Heart right ventricle (tissue), 16 donors: ENCODE results near the gene NRL. TPM values are rescaled to one million over a fixed set of nuclear protein-coding genes. Genes with fewer than 3 reads are reported as not detected.
A peak's percentile ranks its signal among the peaks of the same experiment; 100 is the strongest.

ENCODE experiments used
- ATAC-seq, 8 donors: fragments of 200-7000 bp; cut with Tn5 transposase; one replicate each; pipeline ENCODE4 v1.9.1; 2020; ENCODE audit warnings: mild to moderate bottlenecking in 8 of 8, moderate library complexity in 8 of 8, moderate number of reproducible peaks in 1 of 8
- DNase-seq, 2 donors: peaks; one replicate each; pipeline ENCODE4 v3.0.0-alpha.2; 2020
- H3K27ac ChIP-seq, 10 donors: fragments of 200-600 bp; sonication (generic) in 2 of 10; one replicate each; pipeline versions ENCODE4 v1.5.0 to v1.8.0; 2020 to 2022; ENCODE audit warnings: mild to moderate bottlenecking in 3 of 10
- H3K27me3 ChIP-seq, 7 donors: fragments of 200-600 bp; one replicate each; pipeline ENCODE4 v1.8.0; 2021 to 2022; ENCODE audit warnings: mild to moderate bottlenecking in 2 of 7
- H3K36me3 ChIP-seq, 9 donors: fragments of 200-600 bp; sonication (generic) in 1 of 9; one replicate each; pipeline versions ENCODE4 v1.5.0 to v1.8.0; 2020 to 2022; ENCODE audit warnings: mild to moderate bottlenecking in 2 of 9
- H3K4me1 ChIP-seq, 9 donors: fragments of 200-600 bp; sonication (generic) in 1 of 9; one replicate each; pipeline versions ENCODE4 v1.5.0 to v1.8.0; 2020 to 2022; ENCODE audit warnings: mild to moderate bottlenecking in 4 of 9
- H3K4me3 ChIP-seq, 10 donors: fragments of 200-600 bp; sonication (generic) in 2 of 10; one replicate each; pipeline versions ENCODE4 v1.5.0 to v1.8.0; 2020 to 2022; ENCODE audit warnings: mild to moderate bottlenecking in 7 of 10, moderate library complexity in 2 of 10
- H3K9me3 ChIP-seq, 11 donors: fragments of 200-600 bp in 10 of 11; sonication (generic) in 2 of 11; one replicate each; pipeline versions ENCODE4 v1.5.0 to v1.8.0; 2013 to 2022; ENCODE audit warnings: mild to moderate bottlenecking in 2 of 11, control low read depth in 1 of 11, moderate library complexity in 1 of 11
- CTCF ChIP-seq, 9 donors: fragments of 200-600 bp; sonication (generic) in 2 of 9; IDR thresholded peaks; one replicate each; pipeline versions ENCODE4 v1.5.0 to v1.8.0; 2021 to 2022; ENCODE audit warnings: antibody characterized with exemption in 9 of 9, mild to moderate bottlenecking in 5 of 9, moderate library complexity in 1 of 9
- WGBS, 2 donors: extraction: QIAGEN DNeasy Blood & Tissue Kit; methylation state at CpG; one replicate each; pipeline ENCODE4 v1.1.7; 2013; ENCODE audit warnings: inconsistent platforms in 1 of 2; 5-methylcytosine and 5-hydroxymethylcytosine counted together
- intact Hi-C, 10 donors: fragments of 100-400 bp; cut with DNase I; formaldehyde crosslinking; loops; one replicate each; pipeline versions ENCODE4 v1.11.1 to v1.14.2; 2022
- polyA plus RNA-seq, 2 donors: library from polyadenylated mRNA; stranded (reverse); fragments of 200-250 nt; gene quantifications; one replicate each; pipeline ENCODE4 v1.2.3, GENCODE V29; 2013
- total RNA-seq, 10 donors: library from RNA; stranded (reverse); fragmentation: NEBNext Ultra II Directional in 3 of 10; extraction: Animal tissue kit (Norgen Biotek cat#: 25700) in 3 of 10; gene quantifications; one replicate each; pipeline versions ENCODE4 v1.2.1 to v1.2.4, GENCODE V29; 2021 to 2023
- donor health status: Arrhythmogenic right ventricular cardiomyopathy.
- donor health status: ischemic (EF 13 %, LVEDD 7.1; RV severe dilation, severe dysfunction).
- donor health status: healthy with polysubstance abuse.
- donor health status: DM: no; HTN: yes; CAD: no.
- donor health status: DM: no; HTN: no; CAD: no.
- donor health status: ischemic (EF 25% LVEDD 6.9; RV normal size, moderate dysfunction).
- donor health status: ischemic (EF 25% LVEDD 5.7; RV mildly dilated, moderate dysfunction).
- donor health status: healthy.
- donor health status: DM: yes; HTN: yes; CAD: no.
- donor health status: Ischemic cardiomyopathy.
- donor health status: ischemic (EF 35%, LVEDD 5.7; RV mildly dilated, moderate dysfunction).
- donor health status: nonischemic (EF 11% LVEDD 7.7; RV severe dilation, severe dysfunction).
- donor health status: DM: yes; HTN: yes; CAD: no.
- donor health status: PGD.
- donor health status: ischemic (EF 29% LVEDD 5.4; RV normal size, mild dysfunction).
- donor health status: nonischemic (EF 23%, LVEDD 6.1; RV moderate dilation, normal function).

The NRL gene
- total and polyA plus RNA-seq, 12 donors, result 1.5 to 3.5 (median 2.2) TPM

DNA sequence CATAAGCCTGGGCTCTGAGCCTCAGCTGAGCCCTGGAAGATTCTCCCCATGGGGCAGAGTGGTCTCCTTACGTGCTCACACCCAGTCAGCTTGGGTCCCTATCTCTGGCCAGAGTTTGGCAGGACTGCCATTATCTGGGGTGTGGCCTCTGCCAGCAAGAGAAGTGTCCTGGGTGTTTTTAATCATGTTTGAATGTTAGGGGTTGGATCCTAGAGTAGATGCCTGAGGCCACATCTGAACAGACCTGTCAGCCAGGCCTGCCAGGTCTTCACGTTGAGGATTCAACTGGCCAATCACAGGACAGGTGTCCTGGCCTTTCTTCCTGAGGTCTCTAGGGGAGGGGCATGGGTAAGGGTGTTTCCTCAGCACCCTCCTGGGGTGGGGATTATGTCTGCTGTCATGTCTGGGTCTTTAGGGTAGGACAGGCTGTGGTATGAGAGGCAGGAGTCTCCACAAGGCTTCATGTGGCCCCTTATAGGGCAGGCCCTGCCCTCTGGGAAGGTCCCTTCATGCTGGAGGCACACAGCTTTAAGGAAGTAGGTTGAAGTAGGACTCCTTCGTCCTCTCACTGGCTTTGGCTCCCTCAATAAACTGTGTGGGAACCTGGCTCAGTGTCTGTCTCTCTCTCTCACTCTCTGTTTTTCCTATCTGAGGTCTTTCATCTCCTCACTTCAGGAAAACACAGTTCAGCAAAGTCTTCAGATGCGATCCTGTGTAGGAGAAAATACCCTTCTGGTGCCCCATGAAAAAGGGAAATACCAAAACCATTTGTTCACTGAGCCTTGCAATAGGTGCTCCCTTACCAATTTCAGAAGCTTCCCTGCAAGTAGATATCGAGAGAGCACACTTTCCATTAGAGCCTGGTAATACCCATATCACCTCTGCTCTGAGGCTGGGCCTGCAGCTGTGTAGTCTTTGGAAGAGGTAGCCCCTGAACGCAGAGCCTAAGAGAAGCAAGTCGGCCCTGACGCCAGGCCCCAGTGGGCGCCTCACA, 9.0 kb upstream of the NRL start:
- peaks cover 0 to 62% (median 43%) of the 10 kb centered on the region in 9 donors for H3K36me3 ChIP-seq
- H3K27me3 ChIP-seq, result no peaks in the 10 kb centered on the region
- DNase-seq (no peak), ATAC-seq (peak in 3 of 8 donors; percentile 8 to 41 (median 12))
- no peaks in the 10 kb centered on the region for H3K9me3 ChIP-seq
- intact Hi-C loops, result no loop called here
- no peak for TF ChIP-seq CTCF (IDR thresholded peaks at IDR 0.05)
- WGBS, 2 donors, result 80 to 85% methylated on average over 9 of the region's 9 CpGs
- no peak overlapping the region for H3K4me3 ChIP-seq
- H3K4me1 ChIP-seq, result no peaks in the 10 kb centered on the region
- peak overlapping the region in 1 of 10 donors; percentile 11 for H3K27ac ChIP-seq

- H3K36me3 ChIP-seq, result peaks cover 0 to 70% (median 51%) of the 10 kb centered on the region in 9 donors
- WGBS, 2 donors, result 69 to 80% methylated on average over 8 of the region's 8 CpGs
- H3K4me1 ChIP-seq, result no peaks in the 10 kb centered on the region
- no peaks in the 10 kb centered on the region for H3K27me3 ChIP-seq
- no peak overlapping the region for H3K4me3 ChIP-seq
- H3K9me3 ChIP-seq, result no peaks in the 10 kb centered on the region
- no peak for TF ChIP-seq CTCF (IDR thresholded peaks at IDR 0.05)
- no peak for DNase-seq
- peak overlapping the region in 1 of 10 donors; percentile 11 for H3K27ac ChIP-seq
- intact Hi-C loops, result no loop called here
- ATAC-seq, result peak in 3 of 8 donors; percentile 4 to 24 (median 21)
Measured at GRCh38 chr14:24122898-24123297, 8.1 kb upstream of the NRL start.

DNA sequence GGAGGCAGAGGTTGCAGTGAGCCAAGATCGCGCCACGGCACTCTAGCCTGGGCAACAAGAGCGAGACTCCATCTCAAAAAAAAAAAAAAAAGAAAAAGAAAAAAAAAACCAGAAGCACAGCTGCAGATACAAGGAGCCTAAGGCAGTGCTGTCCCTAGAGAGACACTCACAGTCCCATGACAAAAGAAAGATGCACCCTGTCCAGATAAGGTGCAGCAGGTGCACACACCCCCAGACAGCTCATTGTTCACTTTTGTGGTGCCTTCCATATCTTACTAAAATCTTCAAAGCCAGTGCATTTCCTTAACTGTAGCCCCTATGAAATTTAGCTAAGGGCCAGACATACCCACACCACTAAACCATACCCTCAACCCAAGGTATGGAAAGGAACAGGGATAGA, 7.7 kb upstream of the NRL start:
- Histone ChIP-seq H3K27ac (no peak overlapping the region), H3K4me3 (no peak overlapping the region), H3K36me3 (peaks cover 0 to 75% (median 56%) of the 10 kb centered on the region in 9 donors), H3K4me1 (no peaks in the 10 kb centered on the region), H3K27me3 (no peaks in the 10 kb centered on the region), H3K9me3 (no peaks in the 10 kb centered on the region)
- DNase-seq, result no peak
- WGBS, 2 donors, result 98 to 99% methylated on average over 4 of the region's 4 CpGs
- no peak for TF ChIP-seq CTCF (IDR thresholded peaks at IDR 0.05)
- intact Hi-C loops, result no loop called here
- peak in 1 of 8 donors; percentile 6 for ATAC-seq

DNA sequence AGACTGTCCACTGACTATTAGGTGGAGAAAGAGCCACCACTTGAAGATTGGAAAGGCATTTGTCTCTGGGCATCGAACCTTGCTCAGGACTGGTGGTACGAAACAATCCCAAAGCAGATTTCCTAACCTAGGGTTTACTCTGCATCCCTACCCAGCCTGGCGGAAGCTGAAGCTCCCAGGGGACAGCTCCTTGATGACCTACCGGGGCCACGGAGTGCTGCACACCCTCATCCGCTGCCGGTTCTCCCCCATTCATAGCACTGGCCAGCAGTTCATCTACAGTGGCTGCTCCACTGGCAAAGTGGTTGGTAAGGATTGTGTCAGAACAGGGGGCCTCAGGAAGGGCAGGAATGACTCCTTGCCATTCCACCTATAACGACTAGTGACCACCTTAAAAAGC, 6.5 kb upstream of the NRL start:
- Histone ChIP-seq H3K9me3 (no peaks in the 10 kb centered on the region), H3K4me1 (peaks cover 0 to 12% (median 5%) of the 10 kb centered on the region in 9 donors), H3K27me3 (no peaks in the 10 kb centered on the region), H3K4me3 (no peak overlapping the region), H3K27ac (no peak overlapping the region), H3K36me3 (peaks cover 0 to 84% (median 61%) of the 10 kb centered on the region in 9 donors)
- DNase-seq (no peak), ATAC-seq (no peak)
- WGBS, 2 donors, result 93 to 96% methylated on average over 8 of the region's 8 CpGs
- intact Hi-C loops, result no loop called here
- TF ChIP-seq CTCF (IDR thresholded peaks at IDR 0.05), result no peak
